Measurements from ENCODE around the gene HELZ. TPM values are rescaled to one million over a fixed set of nuclear protein-coding genes. Genes with fewer than 3 reads are reported as not detected.
A peak's percentile ranks its signal among the peaks of the same experiment; 100 is the strongest.
"Not testable (repeated sequence)": the region's sequence is repeated elsewhere in the genome, so short reads cannot be mapped to it uniquely, and the experiment has no call there.

HELZ gene
- total RNA-seq, 4 donors from 2014 or later: 14.7 to 122 (median 45.9) TPM

GRCh38 chr17:67105213-67105612 is 139.8 kb downstream of the HELZ start:
- Histone ChIP-seq H3K4me3 (no peak overlapping the region), H3K4me1 (peaks cover 0 to 5% of the 10 kb centered on the region in 2 donors), H3K36me3 (no peaks in the 10 kb centered on the region), H3K27me3 (no peaks in the 10 kb centered on the region), H3K9me3 (no peaks in the 10 kb centered on the region), H3K27ac (no peak overlapping the region)
- no peak for DNase-seq
- intact Hi-C loops (cut with DNase I; ENCODE audit: low total_unique reads): no loop called here
- TF ChIP-seq POLR2A (IDR thresholded peaks at IDR 0.05): no peak
- no peak for TF ChIP-seq CTCF (IDR thresholded peaks at IDR 0.05)

- intact Hi-C loops (cut with DNase I; ENCODE audit: low total_unique reads); H3K9me3 ChIP-seq; DNase-seq; H3K27ac ChIP-seq; H3K36me3 ChIP-seq; H3K27me3 ChIP-seq; H3K4me1 ChIP-seq; H3K4me3 ChIP-seq: not testable (repeated sequence)
Measured at GRCh38 chr17:67104641-67105040, 140.4 kb downstream of the HELZ start.

- no peak overlapping the region for H3K27ac ChIP-seq
- no peak for TF ChIP-seq POLR2A (IDR thresholded peaks at IDR 0.05)
- TF ChIP-seq CTCF (IDR thresholded peaks at IDR 0.05): no peak
- H3K9me3 ChIP-seq: no peaks in the 10 kb centered on the region
- intact Hi-C loops (cut with DNase I; ENCODE audit: low total_unique reads): no loop called here
- peaks cover 0 to 2% of the 10 kb centered on the region in 2 donors for H3K4me1 ChIP-seq
- no peak overlapping the region for H3K4me3 ChIP-seq
- DNase-seq: no peak
- no peaks in the 10 kb centered on the region for H3K27me3 ChIP-seq
- no peaks in the 10 kb centered on the region for H3K36me3 ChIP-seq
Measured at GRCh38 chr17:67098006-67098405, 147.0 kb downstream of the HELZ start.

- no peaks in the 10 kb centered on the region for H3K27me3 ChIP-seq
- no peak overlapping the region for H3K4me3 ChIP-seq
- TF ChIP-seq CTCF (IDR thresholded peaks at IDR 0.05) (no peak), POLR2A (IDR thresholded peaks at IDR 0.05) (no peak)
- intact Hi-C loops (cut with DNase I; ENCODE audit: low total_unique reads): no loop called here
- no peaks in the 10 kb centered on the region for H3K36me3 ChIP-seq
- H3K9me3 ChIP-seq: no peaks in the 10 kb centered on the region
- H3K4me1 ChIP-seq: no peaks in the 10 kb centered on the region
- no peak for DNase-seq
- no peak overlapping the region for H3K27ac ChIP-seq
Measured at GRCh38 chr17:67096609-67097008, 148.4 kb downstream of the HELZ start.

GRCh38 chr17:67095803-67096202 is 149.2 kb downstream of the HELZ start:
- DNase-seq: no peak
- intact Hi-C loops (cut with DNase I; ENCODE audit: low total_unique reads): no loop called here
- H3K4me1 ChIP-seq: no peaks in the 10 kb centered on the region
- H3K36me3 ChIP-seq: no peaks in the 10 kb centered on the region
- no peak overlapping the region for H3K4me3 ChIP-seq
- H3K27ac ChIP-seq: no peak overlapping the region
- no peaks in the 10 kb centered on the region for H3K27me3 ChIP-seq
- no peaks in the 10 kb centered on the region for H3K9me3 ChIP-seq
- TF ChIP-seq POLR2A (IDR thresholded peaks at IDR 0.05): no peak
- TF ChIP-seq CTCF (IDR thresholded peaks at IDR 0.05): no peak

- peak in 1 of 2 donors; percentile 23 for DNase-seq
- H3K36me3 ChIP-seq; intact Hi-C loops (cut with DNase I; ENCODE audit: low total_unique reads); H3K27ac ChIP-seq; H3K9me3 ChIP-seq; H3K4me3 ChIP-seq; H3K4me1 ChIP-seq; H3K27me3 ChIP-seq: not testable (repeated sequence)
Measured at GRCh38 chr17:67095291-67095690, 149.7 kb downstream of the HELZ start.
